Colonic mucosa (tissue), 4 donors: ENCODE data around the gene LTB4R. TPM values are rescaled to one million over a fixed set of nuclear protein-coding genes. Genes with fewer than 3 reads are reported as not detected.

Experiments used
- DNase-seq: peaks from one replicate; pipeline ENCODE4 v3.0.0-alpha.2; 2020
- H3K27ac ChIP-seq: fragments of 200-600 bp; one replicate; pipeline ENCODE4 v1.8.0; 2021
- H3K27me3 ChIP-seq: fragments of 200-600 bp; one replicate; pipeline ENCODE4 v1.8.0; 2021
- H3K36me3 ChIP-seq: fragments of 200-600 bp; one replicate; pipeline ENCODE4 v1.8.0; 2021
- H3K4me1 ChIP-seq: fragments of 200-600 bp; one replicate; pipeline ENCODE4 v1.8.0; 2021; ENCODE audit warnings: mild to moderate bottlenecking
- H3K4me3 ChIP-seq: fragments of 200-600 bp; one replicate; pipeline ENCODE4 v1.8.0; 2021
- H3K9ac ChIP-seq, 2 donors: one replicate each; pipeline ENCODE4 v1.7.0; 2013; ENCODE audit warnings: control low read depth in 2 of 2, low read depth in 2 of 2, low read length in 2 of 2
- H3K9me3 ChIP-seq: fragments of 200-600 bp; one replicate; pipeline ENCODE4 v1.8.0; 2021
- CTCF ChIP-seq: fragments of 200-600 bp; IDR thresholded peaks from one replicate; pipeline ENCODE4 v1.8.0; 2022; ENCODE audit warnings: antibody characterized with exemption, mild to moderate bottlenecking
- intact Hi-C: fragments of 100-400 bp; cut with DNase I; formaldehyde crosslinking; loops from one replicate; pipeline ENCODE4 v1.14.1; 2022
- total RNA-seq, 2 donors: library from RNA; stranded (reverse); fragmentation: NEBNext Ultra II Directional in 1 of 2; extraction: Animal tissue kit (Norgen Biotek cat#: 25700) in 1 of 2; gene quantifications; one replicate each; pipeline ENCODE4 v1.2.1, GENCODE V29; 2021
- donor health status: healthy.
- donor health status: DM: no; HTN: no; CAD: no.
- donor health status: DM: no; HTN: no; CAD: no.

The LTB4R gene
- total RNA-seq, 2 donors from 2014 or later = 1.5 to 4.0 TPM

GRCh38 chr14:24364841-24365240, 53.5 kb downstream of the LTB4R start:
- peaks cover 9% of the 10 kb centered on the region for H3K4me1 ChIP-seq
- H3K36me3 ChIP-seq = no peaks in the 10 kb centered on the region
- no peak overlapping the region for H3K27ac ChIP-seq
- H3K4me3 ChIP-seq = no peak overlapping the region
- no peak for TF ChIP-seq CTCF
- intact Hi-C loops = loop anchor here (5.0 kb wide), 1 partner anchor 33 kb away; no protein-coding TSS in a partner anchor
- no peak for DNase-seq
- H3K27me3 ChIP-seq = no peaks in the 10 kb centered on the region
- peak overlapping the region in 1 of 2 donors; percentile 1 for H3K9ac ChIP-seq
- no peaks in the 10 kb centered on the region for H3K9me3 ChIP-seq

GRCh38 chr14:24365600-24366412, 54.5 kb downstream of the LTB4R start:
- TF ChIP-seq CTCF = peak; percentile 80
- Histone ChIP-seq H3K27me3 (no peaks in the 10 kb centered on the region), H3K9me3 (no peaks in the 10 kb centered on the region), H3K4me3 (peak overlapping the region; percentile 42), H3K27ac (peak overlapping the region; percentile 72), H3K36me3 (no peaks in the 10 kb centered on the region), H3K4me1 (peaks cover 9% of the 10 kb centered on the region), H3K9ac (peak overlapping the region; percentile 32 to 89)
- DNase-seq = peak; percentile 85
- intact Hi-C loops = loop anchor here (2.0 to 5.0 kb wide), 2 partner anchors 34 to 65 kb away; no protein-coding TSS in a partner anchor

- Histone ChIP-seq H3K4me1 (peaks cover 9% of the 10 kb centered on the region), H3K9ac (peak overlapping the region; percentile 32 to 89)
Measured at GRCh38 chr14:24366413-24366720, 55.1 kb downstream of the LTB4R start.

GRCh38 chr14:24366721-24367513, 55.6 kb downstream of the LTB4R start:
- DNase-seq = peak; percentile 97
- H3K9me3 ChIP-seq = no peaks in the 10 kb centered on the region
- peak overlapping the region; percentile 32 to 89 for H3K9ac ChIP-seq
- peaks cover 9% of the 10 kb centered on the region for H3K4me1 ChIP-seq
- no peaks in the 10 kb centered on the region for H3K27me3 ChIP-seq
- intact Hi-C loops = loop anchor here (2.0 to 5.0 kb wide), 2 partner anchors 35 to 64 kb away; no protein-coding TSS in a partner anchor
- no peak for TF ChIP-seq CTCF
- peak overlapping the region; percentile 72 for H3K27ac ChIP-seq
- peak overlapping the region; percentile 42 for H3K4me3 ChIP-seq
- H3K36me3 ChIP-seq = no peaks in the 10 kb centered on the region

More at GRCh38 chr14:24366413-24366720, 55.1 kb downstream of the LTB4R start:
- H3K9me3 ChIP-seq = no peaks in the 10 kb centered on the region
- peak overlapping the region; percentile 42 for H3K4me3 ChIP-seq
- H3K36me3 ChIP-seq = no peaks in the 10 kb centered on the region
- intact Hi-C loops = loop anchor here (2.0 to 5.0 kb wide), 2 partner anchors 34 to 64 kb away; no protein-coding TSS in a partner anchor
- no peak for DNase-seq
- no peak for TF ChIP-seq CTCF
- peak overlapping the region; percentile 72 for H3K27ac ChIP-seq
- no peaks in the 10 kb centered on the region for H3K27me3 ChIP-seq

Other genes starting within 250 kb of the LTB4R start
- gene CPNE6, start 239.9 kb upstream of the LTB4R start, total RNA-seq = under 1 TPM in 1 of 2 donors, not detected in 1; 0.45 TPM
- gene PCK2, start 217.2 kb upstream of the LTB4R start, total RNA-seq = 100 to 1,000 TPM; 133 to 173 TPM
- 100 to 1,000 TPM in 1 of 2 donors, 10 to 100 TPM in 1; 89.2 to 106 TPM for gene DCAF11, start 196.7 kb upstream of the LTB4R start, total RNA-seq
- gene NRL, start 196.6 kb upstream of the LTB4R start, total RNA-seq = 1 to 10 TPM in 1 of 2 donors, under 1 TPM in 1; 0.88 to 2.7 TPM
- gene FITM1, start 180.8 kb upstream of the LTB4R start, total RNA-seq = 1 to 10 TPM in 1 of 2 donors, under 1 TPM in 1; 0.85 to 1.5 TPM
- 100 to 1,000 TPM; 199 to 235 TPM for gene PSME1, start 175.3 kb upstream of the LTB4R start, total RNA-seq
- 10 to 100 TPM; 21.1 to 49.6 TPM for gene EMC9, start 169.9 kb upstream of the LTB4R start, total RNA-seq
- gene PSME2, start 164.9 kb upstream of the LTB4R start, total RNA-seq = 100 to 1,000 TPM; 151 to 320 TPM
- 10 to 100 TPM; 36.1 to 70.4 TPM for gene RNF31, start 164.0 kb upstream of the LTB4R start, total RNA-seq
- 10 to 100 TPM; 54.4 to 57.5 TPM for gene IRF9, start 150.2 kb upstream of the LTB4R start, total RNA-seq
- gene REC8, start 139.4 kb upstream of the LTB4R start, total RNA-seq = 1 to 10 TPM; 5.1 TPM
- 10 to 100 TPM; 19.3 to 78.2 TPM for gene IPO4, start 122.7 kb upstream of the LTB4R start, total RNA-seq
- gene TM9SF1, start 116.1 kb upstream of the LTB4R start, total RNA-seq = 10 to 100 TPM; 58.8 to 65.6 TPM
- under 1 TPM; 0.19 to 0.49 TPM for gene TSSK4, start 105.8 kb upstream of the LTB4R start, total RNA-seq
- gene CHMP4A, start 98.0 kb upstream of the LTB4R start, total RNA-seq = 10 to 100 TPM; 47.8 to 48.0 TPM
- 10 to 100 TPM in 1 of 2 donors, 1 to 10 TPM in 1; 8.2 to 10.9 TPM for gene MDP1, start 95.4 kb upstream of the LTB4R start, total RNA-seq
- 100 to 1,000 TPM; 126 to 150 TPM for gene NEDD8, start 79.1 kb upstream of the LTB4R start, total RNA-seq
- gene GMPR2, start 78.6 kb upstream of the LTB4R start, total RNA-seq = 10 to 100 TPM; 57.9 to 68.1 TPM
- gene TINF2, start 68.9 kb upstream of the LTB4R start, total RNA-seq = 10 to 100 TPM; 45.5 to 45.7 TPM
- 1 to 10 TPM in 1 of 2 donors, under 1 TPM in 1; 0.40 to 3.9 TPM for gene TGM1, start 48.3 kb upstream of the LTB4R start, total RNA-seq
- 10 to 100 TPM; 37.3 to 38.3 TPM for gene RABGGTA, start 39.9 kb upstream of the LTB4R start, total RNA-seq
- gene DHRS1, start 11.7 kb upstream of the LTB4R start, total RNA-seq = 10 to 100 TPM; 38.0 to 42.4 TPM
- gene NOP9, start 11.7 kb upstream of the LTB4R start, total RNA-seq = 10 to 100 TPM; 23.8 to 49.8 TPM
- gene CIDEB, start 3.5 kb upstream of the LTB4R start, total RNA-seq = 10 to 100 TPM in 1 of 2 donors, 1 to 10 TPM in 1; 7.7 to 12.9 TPM
- 1 to 10 TPM; 2.7 to 7.8 TPM for gene LTB4R2, start 1.4 kb upstream of the LTB4R start, total RNA-seq
- 10 to 100 TPM in 1 of 2 donors, 1 to 10 TPM in 1; 6.7 to 10.2 TPM for gene ADCY4, start 23.6 kb downstream of the LTB4R start, total RNA-seq
- gene RIPK3, start 28.5 kb downstream of the LTB4R start, total RNA-seq = 10 to 100 TPM; 30.1 to 38.2 TPM
- gene NFATC4, start 56.7 kb downstream of the LTB4R start, total RNA-seq = 10 to 100 TPM; 11.2 to 24.0 TPM
- 10 to 100 TPM; 13.0 to 26.7 TPM for gene NYNRIN, start 87.5 kb downstream of the LTB4R start, total RNA-seq
- 1 to 10 TPM; 1.8 to 2.0 TPM for gene CBLN3, start 118.2 kb downstream of the LTB4R start, total RNA-seq
- gene KHNYN, start 118.5 kb downstream of the LTB4R start, total RNA-seq = 10 to 100 TPM; 82.6 to 90.4 TPM
- gene SDR39U1, start 131.3 kb downstream of the LTB4R start, total RNA-seq = 10 to 100 TPM; 32.5 to 40.9 TPM
- gene CMA1, start 196.8 kb downstream of the LTB4R start, total RNA-seq = 1 to 10 TPM; 1.3 TPM